H1 (cell line): ENCODE results near the gene AMZ1. TPM values are rescaled to one million over a fixed set of nuclear protein-coding genes. Genes with fewer than 3 reads are reported as not detected.
A peak's percentile ranks its signal among the peaks of the same experiment; 100 is the strongest.

Experiments
- E2F6 ChIP-seq: IDR thresholded peaks from 2 replicates; pipeline ENCODE4 v1.6.1; 2012; ENCODE audit warnings: inconsistent platforms
- EP300 ChIP-seq, 2 experiments: IDR thresholded peaks; 1 replicate in 1 of 2; 2 replicates in 1 of 2; pipeline ENCODE4 v1.6.1; 2011 to 2012; ENCODE audit warnings: low read depth in 2 of 2, low read length in 2 of 2, mild to moderate bottlenecking in 2 of 2, borderline replicate concordance in 1 of 2, inconsistent platforms in 1 of 2, moderate library complexity in 1 of 2
- HDAC2 ChIP-seq, 2 experiments: fragments of 300-600 bp in 1 of 2; sonication (generic) in 1 of 2; IDR thresholded peaks; 2 replicates each; pipeline ENCODE4 v1.6.1; 2011 to 2012; ENCODE audit warnings: low read depth in 2 of 2, low read length in 2 of 2, mild to moderate bottlenecking in 2 of 2, moderate library complexity in 2 of 2, borderline replicate concordance in 1 of 2, inconsistent platforms in 1 of 2
- JUND ChIP-seq: IDR thresholded peaks from 2 replicates; pipeline ENCODE4 v1.6.1; 2011; ENCODE audit warnings: mild to moderate bottlenecking, improper control_type of control experiment, low read length
- NANOG ChIP-seq: IDR thresholded peaks from 2 replicates; pipeline ENCODE4 v1.6.1; 2011; ENCODE audit warnings: low read length, low read depth, mild to moderate bottlenecking, inconsistent platforms; ENCODE audit not compliant: insufficient read depth, poor library complexity, severe bottlenecking
- SP1 ChIP-seq: IDR thresholded peaks from 2 replicates; pipeline ENCODE4 v1.6.1; 2011; ENCODE audit warnings: low read depth, low read length
- TBP ChIP-seq: IDR thresholded peaks from 2 replicates; pipeline ENCODE4 v1.6.1; 2011; ENCODE audit warnings: low read depth, low read length, improper control_type of control experiment
- USF2 ChIP-seq: IDR thresholded peaks from 2 replicates; pipeline ENCODE4 v1.6.1; 2011; ENCODE audit warnings: low read length, improper control_type of control experiment
- YY1 ChIP-seq: IDR thresholded peaks from 2 replicates; pipeline ENCODE4 v1.6.1; 2011; ENCODE audit warnings: low read depth, mild to moderate bottlenecking, low read length
- polyA plus RNA-seq, 7 experiments: library from polyadenylated mRNA; depleted of rRNA in 3 of 7; stranded (reverse) in 5 of 7; unstranded in 2 of 7; fragments of >200 nt in 5 of 7; fragments of 200-250 nt in 2 of 7; gene quantifications; 1 replicate in 5 of 7; 2 replicates in 1 of 7; 4 replicates in 1 of 7; pipeline versions ENCODE4 v1.2.1 to v1.2.3, GENCODE V29; 2011 to 2013; ENCODE audit warnings: missing spikeins in 2 of 7, mixed read lengths in 2 of 7
- total RNA-seq: library from RNA; stranded (reverse); fragmentation: NEBNext Ultra II Directional; extraction: Animal tissue kit (Norgen Biotek cat#: 25700); gene quantifications from 2 replicates; pipeline ENCODE4 v1.2.1, GENCODE V29; 2021

Gene AMZ1
- total and polyA plus RNA-seq, 2 of the 8 experiments (the other 6 are each of a cell fraction or from before 2014, with no cell fraction given) = 0.59 to 1.4 TPM

GRCh38 chr7:2709553-2710285 is 21.7 kb downstream of the AMZ1 start (continued):
- TF ChIP-seq USF2 = no peak
- TF ChIP-seq TBP = peak; percentile 45; the same call in 1 of the 2 replicates
- TF ChIP-seq EP300 (IDR thresholded peaks at IDR 0.05; ENCODE audit: borderline replicate concordance in 1 of 2, low read depth in 2 of 2, low read length in 2 of 2) = no peak
- no peak for TF ChIP-seq HDAC2 (IDR thresholded peaks at IDR 0.05; ENCODE audit: borderline replicate concordance in 1 of 2, low read depth in 2 of 2, low read length in 2 of 2)
- TF ChIP-seq JUND = 0 out of 2 replicates have a peak, but pooled peaks have one; percentile 31
- 0 out of 2 replicates have a peak, but pooled peaks have one; percentile 25 for TF ChIP-seq YY1
- peak; percentile 43; the same call in 1 of the 2 replicates for TF ChIP-seq E2F6
- TF ChIP-seq NANOG = no peak
- TF ChIP-seq SP1 = no peak
